Ishikawa (cell line): ENCODE results near the gene PPP1R13L.

Source experiments
- CEBPB ChIP-seq: IDR thresholded peaks from 2 replicates; pipeline ENCODE4 v1.6.1; 2012
- CREB1 ChIP-seq: IDR thresholded peaks from 2 replicates; pipeline ENCODE4 v1.6.1; 2012; ENCODE audit warnings: low read depth
- EGR1 ChIP-seq: IDR thresholded peaks from 2 replicates; pipeline ENCODE4 v1.6.1; 2012
- EP300 ChIP-seq: IDR thresholded peaks from 2 replicates; pipeline ENCODE4 v1.6.1; 2012; ENCODE audit warnings: borderline replicate concordance
- FOXM1 ChIP-seq: IDR thresholded peaks from 2 replicates; pipeline ENCODE4 v1.6.1; 2012; ENCODE audit warnings: low read depth, borderline replicate concordance
- NFIC ChIP-seq: IDR thresholded peaks from 2 replicates; pipeline ENCODE4 v1.6.1; 2012
- RAD21 ChIP-seq: IDR thresholded peaks from 2 replicates; pipeline ENCODE4 v1.6.1; 2012; ENCODE audit warnings: low read depth
- TAF1 ChIP-seq: IDR thresholded peaks from 2 replicates; pipeline ENCODE4 v1.6.1; 2012; ENCODE audit warnings: low read depth, mild to moderate bottlenecking
- TCF12 ChIP-seq: IDR thresholded peaks from 2 replicates; pipeline ENCODE4 v1.6.1; 2012; ENCODE audit warnings: low read depth
- TEAD4 ChIP-seq: IDR thresholded peaks from 2 replicates; pipeline ENCODE4 v1.6.1; 2012
- YY1 ChIP-seq: IDR thresholded peaks from 2 replicates; pipeline ENCODE4 v1.6.1; 2012; ENCODE audit warnings: low read depth
- ZBTB7A ChIP-seq: IDR thresholded peaks from 2 replicates; pipeline ENCODE4 v1.6.1; 2012; ENCODE audit warnings: low read depth
- TF ChIP-seq, protein P1 (sequence below): IDR thresholded peaks from 2 replicates; pipeline ENCODE4 v1.6.1; 2012
- TF ChIP-seq, protein P2 (sequence below): IDR thresholded peaks from 2 replicates; pipeline ENCODE4 v1.6.1; 2012; ENCODE audit warnings: low read depth, mild to moderate bottlenecking
- TF ChIP-seq, protein P3 (sequence below): IDR thresholded peaks from 2 replicates; pipeline ENCODE4 v1.6.1; 2012

Gene PPP1R13L

DNA sequence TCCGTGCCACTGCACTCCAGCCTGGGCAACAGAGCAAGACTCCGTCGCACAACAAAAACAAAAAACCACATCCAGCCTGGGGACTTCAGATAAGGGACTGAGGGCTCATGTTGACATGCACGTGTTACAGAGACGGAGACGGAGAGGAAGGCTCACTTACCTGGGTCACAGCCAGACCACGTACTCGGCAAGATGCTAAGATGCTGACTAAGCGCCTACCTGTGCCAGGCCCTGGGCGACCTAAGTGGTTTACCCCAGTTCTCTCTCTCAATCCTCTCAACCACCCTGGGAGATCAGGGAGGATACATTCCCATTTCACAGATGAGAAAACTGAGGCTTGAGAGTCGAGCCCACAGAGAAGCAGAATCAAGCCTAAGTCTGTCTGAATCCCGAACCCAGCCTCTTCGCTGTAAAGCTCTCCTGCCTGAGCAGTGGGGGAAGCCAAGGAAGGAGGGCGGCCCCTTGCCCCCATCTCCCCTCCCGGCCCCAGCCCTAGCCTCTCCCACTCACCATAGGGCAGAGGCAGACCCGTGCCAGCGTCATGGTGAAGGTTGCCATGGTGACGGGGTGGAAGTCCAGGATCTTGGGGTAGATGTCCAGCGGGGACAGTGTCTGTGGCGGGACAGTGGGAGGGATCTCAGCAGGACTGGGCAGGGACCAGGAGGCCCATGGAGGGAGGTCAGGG, 48.0 kb downstream of the PPP1R13L start:
- TF ChIP-seq TCF12 (no peak), CEBPB (no peak), RAD21 (no peak), TAF1 (no peak), NFIC (no peak), CREB1 (no peak), ZBTB7A (no peak), EGR1 (no peak), YY1 (no peak), FOXM1 (no peak), EP300 (no peak), TEAD4 (no peak)
- TF ChIP-seq, protein P1, sequence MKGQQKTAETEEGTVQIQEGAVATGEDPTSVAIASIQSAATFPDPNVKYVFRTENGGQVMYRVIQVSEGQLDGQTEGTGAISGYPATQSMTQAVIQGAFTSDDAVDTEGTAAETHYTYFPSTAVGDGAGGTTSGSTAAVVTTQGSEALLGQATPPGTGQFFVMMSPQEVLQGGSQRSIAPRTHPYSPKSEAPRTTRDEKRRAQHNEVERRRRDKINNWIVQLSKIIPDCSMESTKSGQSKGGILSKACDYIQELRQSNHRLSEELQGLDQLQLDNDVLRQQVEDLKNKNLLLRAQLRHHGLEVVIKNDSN = no peak
- TF ChIP-seq, protein P2, sequence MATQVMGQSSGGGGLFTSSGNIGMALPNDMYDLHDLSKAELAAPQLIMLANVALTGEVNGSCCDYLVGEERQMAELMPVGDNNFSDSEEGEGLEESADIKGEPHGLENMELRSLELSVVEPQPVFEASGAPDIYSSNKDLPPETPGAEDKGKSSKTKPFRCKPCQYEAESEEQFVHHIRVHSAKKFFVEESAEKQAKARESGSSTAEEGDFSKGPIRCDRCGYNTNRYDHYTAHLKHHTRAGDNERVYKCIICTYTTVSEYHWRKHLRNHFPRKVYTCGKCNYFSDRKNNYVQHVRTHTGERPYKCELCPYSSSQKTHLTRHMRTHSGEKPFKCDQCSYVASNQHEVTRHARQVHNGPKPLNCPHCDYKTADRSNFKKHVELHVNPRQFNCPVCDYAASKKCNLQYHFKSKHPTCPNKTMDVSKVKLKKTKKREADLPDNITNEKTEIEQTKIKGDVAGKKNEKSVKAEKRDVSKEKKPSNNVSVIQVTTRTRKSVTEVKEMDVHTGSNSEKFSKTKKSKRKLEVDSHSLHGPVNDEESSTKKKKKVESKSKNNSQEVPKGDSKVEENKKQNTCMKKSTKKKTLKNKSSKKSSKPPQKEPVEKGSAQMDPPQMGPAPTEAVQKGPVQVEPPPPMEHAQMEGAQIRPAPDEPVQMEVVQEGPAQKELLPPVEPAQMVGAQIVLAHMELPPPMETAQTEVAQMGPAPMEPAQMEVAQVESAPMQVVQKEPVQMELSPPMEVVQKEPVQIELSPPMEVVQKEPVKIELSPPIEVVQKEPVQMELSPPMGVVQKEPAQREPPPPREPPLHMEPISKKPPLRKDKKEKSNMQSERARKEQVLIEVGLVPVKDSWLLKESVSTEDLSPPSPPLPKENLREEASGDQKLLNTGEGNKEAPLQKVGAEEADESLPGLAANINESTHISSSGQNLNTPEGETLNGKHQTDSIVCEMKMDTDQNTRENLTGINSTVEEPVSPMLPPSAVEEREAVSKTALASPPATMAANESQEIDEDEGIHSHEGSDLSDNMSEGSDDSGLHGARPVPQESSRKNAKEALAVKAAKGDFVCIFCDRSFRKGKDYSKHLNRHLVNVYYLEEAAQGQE = no peak
- TF ChIP-seq, protein P3, sequence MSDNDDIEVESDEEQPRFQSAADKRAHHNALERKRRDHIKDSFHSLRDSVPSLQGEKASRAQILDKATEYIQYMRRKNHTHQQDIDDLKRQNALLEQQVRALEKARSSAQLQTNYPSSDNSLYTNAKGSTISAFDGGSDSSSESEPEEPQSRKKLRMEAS = no peak

DNA sequence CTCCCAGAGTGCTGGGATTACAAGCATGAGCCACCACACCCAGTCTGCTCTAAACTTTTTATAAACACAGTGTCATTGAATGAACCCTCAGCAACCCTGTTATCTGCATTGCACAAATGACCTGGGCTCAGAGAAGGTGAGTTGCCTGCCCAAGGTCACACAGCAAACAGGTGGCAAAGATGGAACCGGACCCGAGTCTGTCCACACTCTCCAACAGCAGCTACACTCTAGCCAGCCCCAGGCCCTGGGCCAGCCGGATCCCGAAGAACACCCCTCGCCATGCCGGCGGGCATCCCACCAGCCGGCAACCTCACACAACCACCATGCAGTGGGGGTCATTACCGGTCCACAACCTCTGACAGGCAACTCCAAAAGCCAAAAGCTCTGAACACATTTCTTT, 49.0 kb downstream of the PPP1R13L start:
- no peak for TF ChIP-seq CREB1
- TF ChIP-seq EP300 = no peak
- no peak for TF ChIP-seq YY1
- no peak for TF ChIP-seq TAF1
- TF ChIP-seq CEBPB = no peak
- TF ChIP-seq, protein P3 = no peak
- no peak for TF ChIP-seq FOXM1
- TF ChIP-seq, protein P2 = no peak
- TF ChIP-seq TCF12 = no peak
- TF ChIP-seq, protein P1 = no peak

DNA sequence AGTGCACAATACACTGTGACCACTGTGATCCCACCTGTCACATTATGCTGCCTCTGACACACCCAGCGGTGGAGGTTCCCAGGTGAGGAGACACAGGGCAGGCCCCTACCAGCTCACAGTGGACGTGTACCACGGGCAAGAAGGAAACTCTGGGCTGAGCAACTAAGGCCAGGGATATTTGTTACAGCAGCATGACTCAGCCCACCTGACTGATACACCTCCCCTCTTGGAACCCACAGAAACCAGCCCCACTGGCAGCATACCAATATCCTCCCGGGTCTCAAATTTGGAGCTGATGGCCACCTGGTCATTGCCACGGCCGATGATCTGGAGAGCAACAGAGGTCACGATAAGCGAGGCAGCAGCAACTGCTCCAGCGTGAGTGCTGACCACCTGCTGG, 49.5 kb downstream of the PPP1R13L start:
- no peak for TF ChIP-seq CEBPB
- TF ChIP-seq EGR1 = no peak
- TF ChIP-seq ZBTB7A = no peak
- TF ChIP-seq FOXM1 = no peak
- TF ChIP-seq YY1 = no peak
- no peak for TF ChIP-seq TEAD4
- no peak for TF ChIP-seq EP300
- TF ChIP-seq CREB1 = no peak
- no peak for TF ChIP-seq NFIC
- TF ChIP-seq, protein P2 = no peak
- TF ChIP-seq RAD21 = no peak

DNA sequence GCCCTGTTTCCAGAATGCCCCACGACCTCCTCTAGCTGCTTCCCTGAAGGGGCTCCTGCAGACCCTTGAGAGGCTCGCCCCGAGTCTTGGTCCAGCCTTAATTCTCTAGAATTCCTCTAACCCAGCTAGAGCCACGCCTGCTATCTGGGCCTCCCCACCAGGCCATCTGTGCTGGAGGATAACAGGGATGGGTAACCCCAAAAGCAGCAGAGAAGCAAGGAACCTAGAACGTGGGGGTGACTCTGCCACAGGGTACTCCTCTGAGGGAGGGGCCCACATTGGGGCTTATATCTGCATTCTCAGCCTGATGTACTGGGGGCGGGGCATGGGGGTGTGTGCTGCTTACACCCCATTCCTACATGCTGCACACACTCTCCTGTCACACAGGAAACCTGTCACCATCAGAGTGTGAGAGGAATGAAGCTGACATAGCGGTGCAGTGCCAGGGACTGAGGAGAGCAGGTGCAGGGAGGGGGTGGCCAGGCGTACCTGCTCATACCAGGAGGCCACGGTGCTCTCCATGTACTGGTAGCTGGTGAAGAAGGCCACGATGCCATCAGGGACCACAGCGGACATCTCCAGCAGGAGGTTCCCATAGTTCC, 50.5 kb downstream of the PPP1R13L start:
- TF ChIP-seq, protein P3 = no peak
- no peak for TF ChIP-seq EP300
- TF ChIP-seq TEAD4 = no peak
